Retinal pigment epithelial cell (primary cell): ENCODE results near the gene STRA6.

Experiments
- DNase-seq: peaks from one replicate; pipeline ENCODE4 v3.0.0-alpha.2; 2010; ENCODE audit warnings: low read depth
- H3K4me3 ChIP-seq: 2 replicates; pipeline ENCODE4 v1.5.1; 2011; ENCODE audit warnings: mild to moderate bottlenecking, low read length, control low read depth, moderate library complexity
- CTCF ChIP-seq: conservative IDR thresholded peaks from 2 replicates; pipeline ENCODE4 v1.5.1; 2011; ENCODE audit warnings: low read depth, low read length, control low read depth, inconsistent platforms

The STRA6 gene

GRCh38 chr15:74193299-74193718, 9.3 kb downstream of the STRA6 start:
- H3K4me3 ChIP-seq, result no peak overlapping the region
- no peak for TF ChIP-seq CTCF
- DNase-seq, result peak; percentile 88

DNA sequence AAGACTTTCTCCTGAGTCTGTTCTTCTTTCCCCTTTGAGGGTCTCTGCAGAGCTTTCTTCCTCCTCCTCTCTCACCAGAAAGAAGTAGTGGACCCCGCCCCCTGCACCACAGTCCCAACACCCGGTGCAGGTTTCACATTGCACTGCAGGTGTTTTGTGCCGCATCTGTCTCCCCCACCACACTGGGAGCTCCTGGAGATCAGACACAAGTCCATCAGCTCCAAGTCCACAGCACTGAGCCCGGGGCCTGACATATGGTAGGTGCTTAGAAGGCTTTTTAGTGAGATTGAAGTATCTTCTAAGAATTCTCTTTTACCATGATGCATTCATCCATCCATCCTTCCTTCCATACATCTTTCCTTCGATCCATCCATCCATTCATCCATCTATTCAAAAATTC, 9.8 kb downstream of the STRA6 start:
- no peak for DNase-seq
- TF ChIP-seq CTCF, result no peak
- H3K4me3 ChIP-seq, result no peak overlapping the region

DNA sequence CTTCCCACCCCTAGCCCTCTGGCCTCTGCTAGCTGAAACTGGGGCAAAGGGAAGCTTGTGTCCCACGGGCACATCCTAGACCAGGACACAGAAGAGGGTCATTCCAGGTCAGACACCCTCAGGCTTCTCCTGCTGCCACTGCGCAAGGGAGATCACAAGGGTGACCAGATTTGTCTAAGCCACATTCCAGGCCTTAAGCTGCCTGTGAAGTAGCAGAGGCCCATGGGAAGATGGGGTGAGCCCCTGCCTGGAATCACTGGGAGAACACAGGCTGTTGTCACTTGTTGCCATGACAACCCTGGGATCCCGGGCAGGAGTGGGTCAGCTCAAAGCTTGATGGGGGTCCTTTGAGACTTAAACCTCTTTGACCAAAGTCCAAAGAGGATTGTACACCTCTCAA, 10.8 kb downstream of the STRA6 start:
- peak; percentile 83 for DNase-seq
- no peak overlapping the region for H3K4me3 ChIP-seq
- no peak for TF ChIP-seq CTCF

DNA sequence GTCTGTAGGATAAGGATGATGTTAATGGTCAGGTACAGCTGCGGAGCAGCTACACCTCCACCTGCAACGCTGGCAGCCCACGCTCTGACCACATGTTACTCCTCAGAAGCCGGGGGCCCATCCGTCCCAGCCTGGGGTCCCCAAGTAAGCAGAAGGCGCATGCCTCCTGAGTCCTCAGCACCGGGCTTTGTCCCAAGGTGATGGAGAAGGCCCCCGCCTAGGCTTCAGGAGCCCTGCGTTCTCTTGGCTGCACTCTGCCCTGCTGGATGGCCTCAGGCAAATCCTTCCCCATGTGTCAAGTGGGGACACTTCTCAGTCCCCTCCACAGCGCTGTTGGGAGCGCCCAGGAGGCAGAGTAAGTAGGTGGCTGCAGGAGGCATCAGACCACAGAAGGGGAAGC, 14.4 kb downstream of the STRA6 start:
- no peak overlapping the region for H3K4me3 ChIP-seq
- DNase-seq, result no peak
- no peak for TF ChIP-seq CTCF

GRCh38 chr15:74185710-74186348, 16.8 kb downstream of the STRA6 start:
- no peak overlapping the region for H3K4me3 ChIP-seq
- TF ChIP-seq CTCF, result no peak
- no peak for DNase-seq

- no peak for TF ChIP-seq CTCF
- no peak for DNase-seq
Observed at GRCh38 chr15:74184582-74185091, 17.9 kb downstream of the STRA6 start.

GRCh38 chr15:74182131-74182530, 20.5 kb downstream of the STRA6 start:
- no peak overlapping the region for H3K4me3 ChIP-seq
- DNase-seq, result no peak
- no peak for TF ChIP-seq CTCF

More at GRCh38 chr15:74184582-74185091, 17.9 kb downstream of the STRA6 start:
- no peak overlapping the region for H3K4me3 ChIP-seq
